ENCODE data around the gene CEBPB. TPM values are rescaled to one million over a fixed set of nuclear protein-coding genes. Genes with fewer than 3 reads are reported as not detected.
A peak's percentile ranks its signal among the peaks of the same experiment; 100 is the strongest.
"Not testable (repeated sequence)": the region's sequence is repeated elsewhere in the genome, so short reads cannot be mapped to it uniquely, and the experiment has no call there.

The CEBPB gene
- polyA plus RNA-seq, 10 donors: 4.5 to 8.3 (median 6.6) TPM

DNA sequence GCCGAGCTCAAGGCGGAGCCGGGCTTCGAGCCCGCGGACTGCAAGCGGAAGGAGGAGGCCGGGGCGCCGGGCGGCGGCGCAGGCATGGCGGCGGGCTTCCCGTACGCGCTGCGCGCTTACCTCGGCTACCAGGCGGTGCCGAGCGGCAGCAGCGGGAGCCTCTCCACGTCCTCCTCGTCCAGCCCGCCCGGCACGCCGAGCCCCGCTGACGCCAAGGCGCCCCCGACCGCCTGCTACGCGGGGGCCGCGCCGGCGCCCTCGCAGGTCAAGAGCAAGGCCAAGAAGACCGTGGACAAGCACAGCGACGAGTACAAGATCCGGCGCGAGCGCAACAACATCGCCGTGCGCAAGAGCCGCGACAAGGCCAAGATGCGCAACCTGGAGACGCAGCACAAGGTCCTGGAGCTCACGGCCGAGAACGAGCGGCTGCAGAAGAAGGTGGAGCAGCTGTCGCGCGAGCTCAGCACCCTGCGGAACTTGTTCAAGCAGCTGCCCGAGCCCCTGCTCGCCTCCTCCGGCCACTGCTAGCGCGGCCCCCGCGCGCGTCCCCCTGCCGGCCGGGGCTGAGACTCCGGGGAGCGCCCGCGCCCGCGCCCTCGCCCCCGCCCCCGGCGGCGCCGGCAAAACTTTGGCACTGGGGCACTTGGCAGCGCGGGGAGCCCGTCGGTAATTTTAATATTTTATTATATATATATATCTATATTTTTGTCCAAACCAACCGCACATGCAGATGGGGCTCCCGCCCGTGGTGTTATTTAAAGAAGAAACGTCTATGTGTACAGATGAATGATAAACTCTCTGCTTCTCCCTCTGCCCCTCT is 1.1 kb downstream of the CEBPB start:
- peak; percentile 42 to 93 (median 72) for DNase-seq

DNA sequence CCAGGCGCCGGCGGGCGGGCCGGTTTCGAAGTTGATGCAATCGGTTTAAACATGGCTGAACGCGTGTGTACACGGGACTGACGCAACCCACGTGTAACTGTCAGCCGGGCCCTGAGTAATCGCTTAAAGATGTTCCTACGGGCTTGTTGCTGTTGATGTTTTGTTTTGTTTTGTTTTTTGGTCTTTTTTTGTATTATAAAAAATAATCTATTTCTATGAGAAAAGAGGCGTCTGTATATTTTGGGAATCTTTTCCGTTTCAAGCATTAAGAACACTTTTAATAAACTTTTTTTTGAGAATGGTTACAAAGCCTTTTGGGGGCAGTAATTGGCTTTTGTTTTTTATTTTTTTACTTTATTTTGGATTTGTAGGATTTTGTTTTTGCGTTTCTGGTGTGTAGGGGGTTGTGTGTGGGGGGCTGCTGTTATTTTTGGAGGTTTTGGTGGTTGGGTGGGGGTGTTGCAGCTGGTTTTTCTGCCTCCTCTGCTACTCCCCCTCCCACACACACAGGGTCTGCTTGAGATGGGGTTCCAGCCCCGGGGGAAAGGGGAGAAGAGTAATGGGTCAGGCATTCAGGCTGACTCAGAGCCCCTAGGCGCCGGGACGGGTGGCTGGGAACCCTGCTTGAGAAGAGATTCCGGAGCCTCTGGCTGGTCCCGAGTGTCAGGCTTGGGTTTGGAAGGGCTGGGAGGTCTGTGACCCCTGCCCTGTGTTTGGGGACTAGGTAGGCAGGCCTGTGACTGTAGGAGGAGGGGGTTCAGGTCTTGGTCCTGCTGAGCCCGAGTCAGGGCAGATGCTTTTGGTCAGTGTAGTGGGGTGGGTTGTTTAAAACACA is 2.0 kb downstream of the CEBPB start:
- DNase-seq: peak; percentile 81 to 91 (median 89)

DNA sequence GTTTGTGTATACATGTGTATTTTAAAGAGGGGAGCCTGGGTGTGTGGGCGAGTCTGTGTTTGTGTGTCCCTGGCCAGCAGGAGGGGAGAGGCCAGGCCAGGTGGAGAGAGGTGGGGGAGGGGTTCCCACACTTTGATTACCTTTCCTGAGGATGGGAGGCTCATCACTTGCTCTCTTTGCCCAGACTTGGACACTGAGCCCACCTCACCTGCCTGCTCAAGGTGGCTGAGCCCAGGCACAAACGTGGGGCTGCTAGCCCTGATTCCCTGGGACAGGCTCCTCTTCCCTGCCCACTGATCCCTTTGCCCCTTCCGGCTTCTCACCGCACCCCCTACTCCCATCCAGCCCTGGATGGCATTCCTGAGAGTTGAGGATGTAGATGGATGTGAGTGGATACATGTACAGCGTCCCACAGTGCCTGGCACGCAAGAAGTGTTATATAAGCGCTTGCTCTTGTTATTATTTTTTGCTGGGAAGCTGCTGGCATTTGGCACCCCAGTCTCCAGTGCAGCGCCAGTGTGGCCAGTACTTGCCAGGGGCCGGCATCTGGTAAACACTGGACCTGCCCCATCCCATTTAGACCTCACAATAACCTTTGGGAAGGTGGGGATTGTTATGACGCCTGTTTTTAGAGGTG is 2.7 kb downstream of the CEBPB start:
- DNase-seq: no peak

DNA sequence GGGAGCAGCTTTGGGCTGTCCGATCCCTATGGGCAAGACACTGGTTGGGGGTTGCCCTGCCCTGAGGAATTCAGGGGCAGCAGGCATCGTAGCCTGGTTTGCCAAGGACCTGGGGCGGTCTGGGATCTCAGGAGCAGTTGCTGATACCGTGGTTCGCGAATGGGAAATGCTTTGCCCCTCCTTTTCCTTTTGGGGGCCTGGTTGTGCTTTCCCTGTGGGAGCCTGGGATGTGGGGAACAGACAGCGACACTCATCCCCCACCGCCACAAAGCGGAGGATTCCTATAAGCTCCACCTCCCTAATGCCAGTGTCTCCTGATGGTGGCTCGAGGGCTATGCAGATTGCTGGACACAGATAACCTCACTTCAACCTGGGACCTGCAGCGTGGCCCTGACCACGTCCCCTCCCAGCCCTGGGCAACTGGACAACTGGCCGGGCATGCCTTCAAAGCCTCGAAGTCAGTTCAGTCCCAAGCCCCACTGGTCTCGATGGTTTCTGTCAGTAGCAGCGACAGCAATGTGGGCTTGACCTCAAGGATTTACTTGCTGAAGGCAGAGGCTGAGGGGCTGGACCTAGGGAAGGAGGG is 3.3 kb downstream of the CEBPB start:
- no peak for DNase-seq

DNA sequence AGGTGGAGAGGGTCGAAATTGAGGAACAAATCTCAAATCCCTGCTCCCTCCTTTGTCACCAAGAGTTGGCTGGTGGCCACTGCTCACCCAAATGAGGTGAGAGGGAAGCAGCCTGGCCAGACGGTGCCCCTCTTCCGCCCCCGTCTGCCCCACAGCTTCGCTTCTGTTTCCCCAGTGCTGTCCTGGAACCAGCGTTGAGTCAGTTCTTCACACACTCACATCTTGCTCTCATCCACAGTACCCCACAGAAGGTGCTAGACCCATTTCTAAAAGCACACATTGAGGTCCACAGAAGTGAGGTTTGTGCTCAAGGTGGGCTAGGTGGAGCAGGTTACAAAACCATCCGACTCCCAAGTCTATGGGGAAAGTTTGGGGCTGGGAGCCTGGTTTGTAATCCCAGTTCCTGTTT is 3.8 kb downstream of the CEBPB start:
- no peak for DNase-seq

DNA sequence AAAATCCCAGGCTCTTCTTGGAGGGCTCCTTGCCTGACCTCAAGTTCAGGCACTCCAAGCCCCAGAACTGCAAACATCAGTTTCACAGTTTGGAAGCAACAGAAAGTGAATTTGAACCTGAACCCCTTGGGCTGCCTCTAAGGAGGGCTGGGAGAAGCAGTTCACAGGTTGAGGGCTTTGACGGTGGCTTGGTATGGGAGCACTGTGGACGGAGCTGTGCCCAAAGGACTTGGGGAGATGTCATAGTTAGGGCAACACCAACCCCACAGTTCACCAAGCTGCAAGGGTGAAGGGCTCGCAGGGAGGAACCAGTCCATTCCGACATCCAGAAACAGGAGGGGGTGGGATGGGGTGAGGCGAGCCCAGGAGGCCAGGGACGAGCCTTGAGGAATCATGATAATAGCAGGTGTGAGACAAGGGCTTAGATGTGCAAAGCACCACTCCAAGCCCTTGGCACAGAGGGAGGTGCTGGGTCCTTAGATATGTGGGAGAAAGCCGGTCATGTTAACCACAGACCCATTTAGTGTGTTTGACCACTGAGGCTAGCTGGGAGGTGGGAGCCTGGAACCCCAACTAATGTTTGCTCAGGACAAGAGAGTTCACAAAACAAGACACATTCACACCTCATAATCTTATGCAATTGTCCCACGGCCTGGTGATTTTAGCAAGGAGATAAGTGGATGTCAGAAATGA is 4.3 kb downstream of the CEBPB start:
- no peak for DNase-seq

DNA sequence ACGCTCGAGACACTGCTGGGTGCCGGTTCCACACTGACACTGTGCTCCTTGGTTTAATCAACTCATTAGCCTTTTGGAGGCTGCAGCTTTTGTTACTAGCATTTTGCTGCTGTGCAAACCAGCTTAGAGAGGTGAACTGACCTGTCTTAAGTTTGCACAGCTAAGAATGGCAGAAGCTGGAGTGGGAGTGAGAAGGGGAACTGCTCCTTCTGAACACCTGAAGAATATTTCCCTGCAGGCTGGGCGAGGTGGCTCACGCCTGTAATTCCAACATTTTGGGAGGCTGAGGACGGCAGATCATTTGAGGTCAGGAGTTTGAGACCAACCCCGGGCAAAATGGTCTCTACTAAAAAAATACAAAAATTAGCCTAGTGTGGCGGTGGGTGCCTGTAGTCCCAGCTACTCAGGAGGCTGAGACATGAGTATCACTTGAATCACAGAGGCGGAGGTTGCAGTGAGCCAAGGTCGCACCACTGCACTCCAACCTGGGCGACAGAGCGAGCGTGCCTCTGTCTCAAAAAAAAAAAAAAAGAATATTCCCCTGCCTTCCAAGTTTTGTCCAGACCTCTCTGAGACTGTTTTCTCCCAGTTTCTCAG is 5.0 kb downstream of the CEBPB start:
- no peak for DNase-seq

DNA sequence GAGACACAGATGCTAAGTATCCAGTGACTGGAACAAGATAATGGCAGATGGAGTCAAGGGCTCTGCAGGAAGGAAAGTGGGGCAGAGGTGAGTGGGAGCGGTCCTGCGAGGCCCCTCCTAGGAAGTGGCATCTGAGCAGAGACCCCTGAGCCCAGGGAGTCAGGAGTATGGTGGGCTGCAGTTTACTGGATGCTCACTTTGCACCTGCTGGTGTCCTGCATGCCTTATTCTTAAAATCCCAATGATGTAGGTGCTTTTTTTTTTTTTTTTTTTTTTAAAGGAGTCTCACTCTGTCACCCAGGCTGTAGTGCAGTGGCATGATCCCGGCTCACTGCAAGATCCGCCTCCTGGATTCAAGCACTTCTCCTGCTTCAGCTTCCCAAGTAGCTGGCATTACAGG is 5.6 kb downstream of the CEBPB start:
- DNase-seq: no peak

DNA sequence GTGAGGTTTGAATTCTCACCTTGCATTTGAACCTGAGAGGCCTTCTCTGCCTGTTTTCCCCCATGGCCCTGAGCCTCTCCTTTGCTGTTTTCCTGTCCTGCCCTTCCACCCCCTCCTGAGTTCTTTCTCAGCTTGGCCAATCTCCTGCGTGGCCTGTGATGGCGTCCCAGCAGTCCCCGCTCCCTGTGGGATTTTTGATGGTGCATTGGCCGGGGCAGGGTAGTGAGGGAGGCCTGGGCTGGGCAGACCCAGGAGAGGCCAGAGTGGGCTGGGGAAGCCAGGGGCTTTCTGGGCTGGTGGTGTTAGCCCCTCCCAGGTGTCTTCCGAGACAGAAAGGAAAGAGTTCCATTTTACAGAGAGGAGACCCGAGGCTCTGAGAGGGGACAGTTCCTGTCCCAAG is 6.3 kb downstream of the CEBPB start:
- no peak for DNase-seq

DNA sequence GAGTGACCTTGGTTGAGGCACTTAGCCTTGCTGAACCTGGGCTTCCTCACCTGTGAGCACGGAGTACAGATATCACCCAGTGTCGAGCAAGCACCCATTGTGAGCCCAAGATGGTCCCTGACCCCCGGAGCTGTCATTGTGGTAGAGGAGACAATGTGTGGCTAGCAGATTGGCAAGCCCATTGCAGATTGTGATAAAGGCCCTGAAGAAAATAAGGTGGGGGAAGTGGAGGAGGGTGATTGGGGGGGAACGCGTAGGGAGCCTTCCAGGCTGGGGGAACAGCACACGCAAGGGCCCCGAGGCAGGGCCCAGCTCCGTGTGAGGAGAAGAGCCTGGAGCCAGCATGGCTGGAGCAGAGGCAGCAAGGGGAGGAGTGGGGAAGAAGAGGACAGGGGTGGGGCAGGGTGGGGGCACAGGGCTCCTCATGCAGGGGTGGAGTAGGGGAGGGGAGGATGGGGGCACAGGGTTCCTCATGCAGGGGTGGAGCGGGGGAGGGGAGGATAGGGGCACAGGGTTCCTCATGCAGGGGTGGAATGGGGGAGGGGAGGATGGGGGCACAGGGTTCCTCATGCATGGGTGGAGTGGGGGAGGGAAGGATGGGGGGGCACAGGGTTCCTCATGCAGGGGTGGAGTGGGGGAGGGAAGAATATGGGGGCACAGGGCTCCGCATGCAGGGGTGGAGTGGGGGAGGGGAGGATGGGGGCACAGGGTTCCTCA is 7.0 kb downstream of the CEBPB start:
- DNase-seq: no peak

DNA sequence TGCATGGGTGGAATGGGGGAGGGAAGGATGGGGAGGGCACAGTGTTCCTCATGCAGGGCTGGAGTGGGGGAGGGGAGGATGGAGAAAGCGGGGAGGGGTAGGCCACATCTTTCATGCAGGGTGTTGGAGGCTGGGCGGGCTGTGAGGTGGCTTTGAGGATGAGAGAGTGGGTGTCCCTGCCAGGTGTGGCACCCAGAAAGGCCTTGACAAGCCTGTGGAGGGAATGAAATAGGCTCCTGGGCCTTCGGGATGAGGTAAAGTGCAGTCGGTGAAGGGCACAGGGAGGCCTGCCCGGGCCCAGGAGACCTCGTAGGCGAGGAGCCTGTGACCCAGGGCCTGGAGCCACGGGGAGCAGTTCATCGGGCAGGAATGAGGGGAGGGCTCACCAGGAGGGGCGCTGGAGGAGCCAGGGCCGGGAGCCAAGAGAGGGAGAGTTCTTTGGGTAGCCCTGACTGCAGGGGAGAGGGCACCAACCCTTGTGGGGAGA is 7.6 kb downstream of the CEBPB start:
- DNase-seq: no peak

DNA sequence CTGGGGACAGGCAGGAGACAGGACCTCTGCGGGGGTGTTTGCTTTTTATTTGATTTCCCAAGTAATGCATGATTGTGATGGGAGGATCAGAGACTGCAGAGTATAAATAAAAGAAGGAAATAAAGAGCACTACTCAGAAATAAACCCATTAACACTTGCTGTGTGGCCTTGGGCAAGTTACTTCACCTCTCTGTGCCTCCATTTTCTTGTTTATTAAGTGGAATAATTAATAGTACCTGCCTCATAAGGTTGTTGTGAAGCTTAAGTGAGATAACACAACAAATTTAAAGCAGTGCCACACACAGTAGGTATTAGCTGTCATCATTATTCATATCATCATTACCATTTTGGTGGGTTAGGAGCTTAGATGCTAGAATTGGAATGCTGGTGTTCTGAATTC is 8.1 kb downstream of the CEBPB start:
- DNase-seq: no peak

DNA sequence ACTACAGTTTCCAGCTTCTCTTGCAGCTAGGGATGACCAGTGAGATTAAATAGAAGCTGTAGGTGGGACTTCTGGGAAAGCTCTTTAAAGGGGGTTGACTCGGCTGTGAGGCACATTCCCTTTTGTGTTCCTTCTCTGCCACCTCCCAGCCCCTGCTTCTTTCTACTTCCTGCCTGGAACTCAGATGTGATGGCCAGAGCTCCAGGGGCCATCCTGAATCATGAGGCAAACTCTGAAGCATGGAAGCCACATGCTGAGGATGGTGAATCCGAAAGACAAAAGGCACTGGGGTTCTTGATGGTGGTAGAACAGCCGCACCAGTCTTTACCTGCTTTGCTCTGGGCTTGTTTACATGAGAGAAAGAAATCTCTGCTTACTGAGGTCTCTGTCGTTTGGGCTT is 9.1 kb downstream of the CEBPB start:
- DNase-seq: no peak

DNA sequence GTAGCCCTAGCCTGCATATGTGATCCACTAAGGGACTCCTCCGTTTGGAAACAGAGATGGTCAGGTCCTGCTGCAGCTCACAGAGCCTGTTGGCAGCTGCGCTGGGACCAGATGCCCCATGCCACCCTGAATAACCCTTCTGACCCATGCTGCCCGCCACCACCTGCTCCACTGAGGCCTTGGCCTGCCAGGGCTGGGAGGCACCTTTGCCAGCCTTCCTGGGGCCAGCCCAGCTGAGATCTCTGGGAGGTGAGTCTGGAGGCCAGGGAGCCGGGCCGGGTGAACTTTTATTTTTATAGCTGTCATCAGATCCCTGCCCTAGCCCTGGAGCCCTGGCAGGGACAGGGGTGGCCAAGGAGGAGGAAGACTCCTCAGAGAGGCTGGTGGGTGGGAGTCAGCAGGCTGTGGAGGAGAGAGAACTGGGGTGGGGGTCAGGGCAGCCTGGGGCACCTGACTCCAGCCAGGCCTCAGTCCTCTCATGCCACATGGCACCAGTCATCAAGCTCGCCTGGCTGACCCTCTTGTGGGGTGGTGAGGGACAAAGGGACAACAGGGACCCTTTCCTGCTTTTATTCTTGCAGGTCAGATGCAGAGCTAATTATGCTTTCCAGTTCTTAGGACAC is 10.0 kb downstream of the CEBPB start:
- no peak for DNase-seq

DNA sequence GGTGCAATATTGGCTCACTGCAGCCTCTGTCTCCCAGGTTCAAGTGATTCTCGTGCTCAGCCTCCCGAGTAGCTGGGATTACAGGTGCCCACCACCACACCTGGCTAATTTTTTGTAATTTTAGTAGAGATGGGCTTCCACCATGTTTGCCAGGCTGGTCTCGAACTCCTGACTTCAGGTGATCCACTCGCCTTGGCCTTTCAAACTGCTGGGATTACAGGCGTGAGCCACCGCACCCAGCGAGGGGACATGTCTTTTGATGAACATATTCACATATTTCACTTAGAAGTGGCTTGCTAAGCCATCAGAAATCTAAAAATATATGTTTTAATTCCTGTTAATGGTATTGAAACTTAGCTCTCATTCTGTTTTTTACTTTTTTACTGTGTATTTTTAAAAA is 11.1 kb downstream of the CEBPB start:
- DNase-seq: not testable (repeated sequence)

DNA sequence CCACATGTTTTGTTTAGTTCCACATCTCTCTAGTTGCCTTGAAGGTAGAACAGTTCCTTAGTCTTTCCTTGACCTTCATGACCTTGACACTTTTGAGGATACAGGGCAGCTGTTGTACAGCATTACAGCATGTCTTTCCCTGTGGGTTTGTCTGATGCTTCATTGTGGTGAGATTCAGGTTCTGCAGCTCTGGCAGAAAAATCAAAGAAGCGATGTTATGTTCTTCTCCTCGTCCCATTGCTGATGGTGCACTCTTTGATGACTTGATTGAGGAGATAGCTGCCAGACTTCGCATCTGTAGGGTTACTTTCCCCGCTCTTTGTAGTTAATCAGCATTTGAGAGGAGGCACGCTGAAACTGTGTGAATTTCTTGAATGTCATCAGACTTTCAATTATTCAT is 12.0 kb downstream of the CEBPB start:
- DNase-seq: no peak

DNA sequence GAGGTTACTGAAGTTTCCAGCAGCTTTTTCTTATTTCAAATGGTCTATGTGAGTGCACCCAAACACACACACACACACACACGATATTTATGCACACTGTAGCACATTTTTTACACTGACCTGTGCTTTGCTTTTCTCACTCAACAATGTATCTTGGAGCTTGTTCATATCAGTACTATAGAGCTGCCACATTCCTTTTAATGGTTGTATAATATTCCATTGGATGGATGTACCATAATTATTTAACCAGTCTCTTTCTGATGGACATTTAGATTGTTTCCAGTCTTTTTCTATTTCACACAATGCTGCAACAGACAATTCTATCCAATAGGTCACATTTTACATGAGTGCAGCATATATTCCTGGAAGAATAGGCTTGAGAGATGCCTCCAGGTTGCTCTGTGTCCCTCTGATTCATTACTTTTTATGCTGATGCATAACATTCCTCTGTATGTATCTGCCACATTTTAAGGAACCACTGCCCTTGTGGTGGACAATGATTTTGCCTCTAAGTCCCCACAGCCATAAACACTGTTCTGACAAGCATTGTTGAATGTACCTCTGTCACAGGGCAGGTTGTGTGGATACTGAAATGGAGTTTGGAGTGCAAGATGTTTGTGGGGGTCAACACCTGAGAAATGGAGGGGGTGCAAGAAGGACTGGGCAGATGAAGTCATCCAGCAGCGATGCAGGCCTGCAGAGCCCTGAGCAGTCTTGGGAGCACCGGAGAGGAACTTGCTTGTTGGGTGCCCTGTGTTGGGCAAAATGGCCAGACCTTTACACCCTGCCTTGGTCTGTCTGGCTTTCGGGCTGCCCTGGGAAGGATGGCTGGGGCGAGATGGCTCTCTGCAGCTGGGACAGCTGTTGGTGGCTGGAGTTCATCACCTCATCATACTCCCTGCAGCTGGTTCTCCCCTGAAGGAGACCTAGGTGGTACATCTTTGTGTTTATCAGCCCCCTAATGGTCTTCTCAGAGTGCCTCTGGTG is 13.6 kb downstream of the CEBPB start:
- DNase-seq: no peak

DNA sequence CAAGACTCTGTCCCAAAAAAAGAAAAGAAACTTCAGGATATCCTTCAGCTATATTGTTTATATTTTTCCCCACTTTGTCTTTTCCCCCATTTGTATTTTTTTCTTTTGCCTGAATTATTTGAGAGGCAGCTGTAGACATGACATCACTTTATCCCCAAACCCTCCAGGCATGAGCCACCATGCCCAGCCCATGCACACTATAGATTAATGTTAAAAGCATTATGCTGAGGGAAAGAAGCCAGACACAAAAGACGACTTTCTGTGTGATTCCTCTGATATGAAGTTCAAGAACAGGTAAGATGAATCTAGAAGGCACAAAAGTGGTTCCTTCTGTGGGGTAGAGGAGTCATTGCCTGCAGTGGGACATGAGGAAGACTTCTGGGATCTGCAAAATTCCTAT is 16.4 kb downstream of the CEBPB start:
- DNase-seq: no peak

DNA sequence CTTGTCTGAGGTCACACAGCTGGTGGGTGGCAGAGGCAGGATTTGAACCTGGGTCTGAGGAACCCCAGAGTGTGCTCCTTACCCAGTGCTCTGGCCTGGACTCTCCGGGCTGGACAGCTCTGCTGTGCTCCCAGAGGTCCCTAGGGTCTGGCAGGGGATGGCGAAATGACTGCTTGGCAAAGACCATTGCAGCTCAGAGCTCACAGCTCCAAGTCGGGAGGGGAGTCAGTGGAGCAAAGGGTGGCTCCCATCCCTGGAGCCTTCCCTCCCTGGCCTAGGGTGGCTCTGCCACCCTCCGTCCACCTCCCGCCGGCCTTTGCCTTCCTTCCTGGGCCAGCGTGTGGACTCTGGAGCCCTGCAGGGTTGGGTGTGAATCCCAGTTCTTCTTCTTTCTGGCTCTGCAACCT is 17.5 kb downstream of the CEBPB start:
- no peak for DNase-seq

Measured in muscle of back (tissue), 11 donors.